Stimulated activated CD8-positive, alpha-beta memory T cell treated with anti-CD3 and anti-CD28 coated beads, Interleukin-2, amount 100 ng/mL, for 1 hour (primary cell): ENCODE results near the gene SULT1A2.
"Not testable (repeated sequence)": the region's sequence is repeated elsewhere in the genome, so short reads cannot be mapped to it uniquely, and the experiment has no call there.

Experiments used
- DNase-seq, 2 donors: peaks; one replicate each; pipeline ENCODE4 v3.0.0-alpha.2; 2020; ENCODE audit warnings: low read depth in 2 of 2

The SULT1A2 gene

GRCh38 chr16:28596840-28597691 is at the start of gene SULT1A2:
Gene SULT1A2, minus strand, starts transcription at chr16:28597050. Its CDS starts 1,120 bp downstream, at chr16:28595930.
- no peak for DNase-seq

- not testable (repeated sequence) for DNase-seq
These were observed 43.1 kb upstream of the SULT1A2 start for GRCh38 chr16:28639959-28640358.

- not testable (repeated sequence) for DNase-seq
These were observed 41.5 kb upstream of the SULT1A2 start for GRCh38 chr16:28638359-28638758.

- not testable (repeated sequence) for DNase-seq
These were observed 40.9 kb upstream of the SULT1A2 start, which contains the start of gene NPIPB8 for GRCh38 chr16:28637765-28638164. Gene NPIPB8, plus strand, starts transcription at chr16:28638065. Its CDS starts 296 bp downstream, at chr16:28638361.

- not testable (repeated sequence) for DNase-seq
These were observed 39.4 kb upstream of the SULT1A2 start for GRCh38 chr16:28636093-28636823.

- not testable (repeated sequence) for DNase-seq
These were observed 34.1 kb upstream of the SULT1A2 start for GRCh38 chr16:28630905-28631304.

- DNase-seq = peak; percentile 35 to 44
These were observed 26.4 kb upstream of the SULT1A2 start for GRCh38 chr16:28623172-28623711.

- not testable (repeated sequence) for DNase-seq
These were observed 25.8 kb upstream of the SULT1A2 start for GRCh38 chr16:28622532-28623171.

GRCh38 chr16:28621481-28622155 is 24.8 kb upstream of the SULT1A2 start:
- no peak for DNase-seq

- not testable (repeated sequence) for DNase-seq
These were observed 23.5 kb upstream of the SULT1A2 start for GRCh38 chr16:28620316-28620715.

GRCh38 chr16:28617874-28618273 is 21.0 kb upstream of the SULT1A2 start:
- no peak for DNase-seq

- no peak for DNase-seq
These were observed 19.8 kb upstream of the SULT1A2 start for GRCh38 chr16:28616636-28617035.

- DNase-seq = not testable (repeated sequence)
These were observed 19.4 kb upstream of the SULT1A2 start for GRCh38 chr16:28616224-28616577.

GRCh38 chr16:28615486-28616223 is 18.8 kb upstream of the SULT1A2 start:
- DNase-seq = not testable (repeated sequence)

GRCh38 chr16:28614561-28614960 is 17.7 kb upstream of the SULT1A2 start:
- not testable (repeated sequence) for DNase-seq

GRCh38 chr16:28613912-28614311 is 17.1 kb upstream of the SULT1A2 start:
- DNase-seq = not testable (repeated sequence)

GRCh38 chr16:28612359-28613280 is 15.8 kb upstream of the SULT1A2 start:
- DNase-seq = not testable (repeated sequence)

- DNase-seq = no peak
These were observed 13.8 kb upstream of the SULT1A2 start for GRCh38 chr16:28610595-28611191.
